Heart left ventricle (tissue), 16 donors: ENCODE measurements around the gene SLC10A7. TPM values are rescaled to one million over a fixed set of nuclear protein-coding genes. Genes with fewer than 3 reads are reported as not detected.

Source experiments
- ATAC-seq, 4 donors: fragments of 200-7000 bp; cut with Tn5 transposase; one replicate each; pipeline ENCODE4 v1.9.1; 2020 to 2022; ENCODE audit warnings: moderate library complexity in 4 of 4, mild to moderate bottlenecking in 3 of 4, moderate number of reproducible peaks in 1 of 4
- DNase-seq, 5 donors: peaks; one replicate each; pipeline ENCODE4 v3.0.0-alpha.2; 2020
- H3K27ac ChIP-seq, 12 donors: fragments of 200-600 bp; sonication (generic) in 4 of 12; one replicate each; pipeline versions ENCODE4 v1.5.0 to v1.8.0; 2016 to 2022; ENCODE audit warnings: mild to moderate bottlenecking in 2 of 12
- H3K27me3 ChIP-seq, 9 donors: fragments of 200-600 bp; sonication (generic) in 2 of 9; one replicate each; pipeline versions ENCODE4 v1.5.1 to v1.8.0; 2016 to 2022; ENCODE audit warnings: mild to moderate bottlenecking in 3 of 9
- H3K36me3 ChIP-seq, 9 donors: fragments of 200-600 bp; sonication (generic) in 2 of 9; one replicate each; pipeline versions ENCODE4 v1.5.0 to v1.8.0; 2018 to 2022; ENCODE audit warnings: mild to moderate bottlenecking in 2 of 9
- H3K4me1 ChIP-seq, 12 donors: fragments of 200-600 bp; sonication (generic) in 4 of 12; one replicate each; pipeline versions ENCODE4 v1.5.0 to v1.8.0; 2016 to 2022; ENCODE audit warnings: mild to moderate bottlenecking in 3 of 12
- H3K4me3 ChIP-seq, 12 donors: fragments of 200-600 bp; sonication (generic) in 4 of 12; one replicate each; pipeline versions ENCODE4 v1.5.0 to v1.8.0; 2017 to 2022; ENCODE audit warnings: mild to moderate bottlenecking in 9 of 12, moderate library complexity in 4 of 12
- H3K9me3 ChIP-seq, 12 donors: fragments of 200-600 bp; sonication (generic) in 4 of 12; one replicate each; pipeline versions ENCODE4 v1.5.0 to v1.8.0; 2016 to 2022; ENCODE audit warnings: mild to moderate bottlenecking in 1 of 12
- CTCF ChIP-seq, 12 donors: fragments of 200-600 bp; sonication (generic) in 4 of 12; IDR thresholded peaks; one replicate each; pipeline versions ENCODE4 v1.5.0 to v1.8.0; 2018 to 2022; ENCODE audit warnings: antibody characterized with exemption in 12 of 12, mild to moderate bottlenecking in 5 of 12
- POLR2A ChIP-seq, 2 donors: fragments of 450-650 bp; IDR thresholded peaks; one replicate each; pipeline ENCODE4 v1.6.1; 2017; ENCODE audit warnings: antibody characterized with exemption in 2 of 2, mild to moderate bottlenecking in 2 of 2, moderate library complexity in 2 of 2
- WGBS, 4 donors: extraction: QIAGEN DNeasy Blood & Tissue Kit in 2 of 4; methylation state at CpG; one replicate each; pipeline versions ENCODE4 v1.1.5 to v1.1.7; 2013 to 2018; 5-methylcytosine and 5-hydroxymethylcytosine counted together
- intact Hi-C, 10 donors: fragments of 100-400 bp; cut with DNase I; formaldehyde crosslinking; loops; one replicate each; pipeline versions ENCODE4 v1.11.1 to v1.14.2; 2022
- polyA plus RNA-seq, 2 donors: library from polyadenylated mRNA; stranded (reverse); fragments of 200-250 nt; gene quantifications; one replicate each; pipeline ENCODE4 v1.2.3, GENCODE V29; 2013
- total RNA-seq, 9 donors: library from RNA; depleted of rRNA in 2 of 9; stranded (reverse); fragments of >200 nt in 2 of 9; fragmentation: NEBNext Ultra II Directional in 3 of 9; extraction: Animal tissue kit (Norgen Biotek cat#: 25700) in 3 of 9; gene quantifications; one replicate each; pipeline versions ENCODE4 v1.1.0 to v1.2.4, GENCODE V29; 2016 to 2023
- donor health status: ischemic (EF 13 %, LVEDD 7.1; RV severe dilation, severe dysfunction).
- donor health status: healthy with polysubstance abuse.
- donor health status: DM: no; HTN: yes; CAD: no.
- donor health status: DM: no; HTN: no; CAD: no.
- donor health status: ischemic (EF 25% LVEDD 6.9; RV normal size, moderate dysfunction).
- donor health status: ischemic (EF 25% LVEDD 5.7; RV mildly dilated, moderate dysfunction).
- donor health status: healthy.
- donor health status: DM: yes; HTN: yes; CAD: no.
- donor health status: ischemic (EF 35%, LVEDD 5.7; RV mildly dilated, moderate dysfunction).
- donor health status: nonischemic (EF 11% LVEDD 7.7; RV severe dilation, severe dysfunction).
- donor health status: DM: yes; HTN: yes; CAD: no.
- donor health status: PGD.
- donor health status: ischemic (EF 29% LVEDD 5.4; RV normal size, mild dysfunction).
- donor health status: nonischemic (EF 23%, LVEDD 6.1; RV moderate dilation, normal function).

SLC10A7 gene
- total and polyA plus RNA-seq, 11 donors: 1.2 to 8.7 (median 3.1) TPM

- Histone ChIP-seq H3K36me3 (no peaks in the 10 kb centered on the region), H3K4me1 (peaks cover 0 to 3% (median 0%) of the 10 kb centered on the region in 12 donors), H3K4me3 (no peak overlapping the region), H3K9me3 (no peaks in the 10 kb centered on the region), H3K27me3 (no peaks in the 10 kb centered on the region), H3K27ac (no peak overlapping the region)
- DNase-seq: no peak
- intact Hi-C loops: no loop called here
- TF ChIP-seq POLR2A (IDR thresholded peaks at IDR 0.05) (no peak), CTCF (IDR thresholded peaks at IDR 0.05) (no peak)
- no peak for ATAC-seq
These were observed 59.5 kb downstream of the SLC10A7 start for GRCh38 chr4:146462251-146462650.

DNA sequence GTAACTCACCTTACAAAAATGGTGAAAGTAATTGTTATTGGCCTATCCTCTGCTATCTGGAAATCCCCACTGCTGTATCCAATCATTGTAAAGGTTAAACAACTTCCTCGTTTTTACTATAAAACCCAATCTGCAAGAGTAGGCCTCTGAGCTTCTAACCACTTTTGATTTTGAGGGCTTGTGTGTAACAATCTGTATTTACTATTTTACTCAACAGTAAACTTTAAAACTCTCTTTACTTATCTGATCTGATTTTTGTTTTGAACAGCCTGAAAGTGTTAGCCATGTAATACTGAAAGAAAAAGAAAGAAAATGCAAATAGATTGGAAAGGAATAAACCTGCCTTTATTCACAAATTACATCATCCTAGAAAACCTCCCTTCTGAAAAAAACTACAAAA is 63.1 kb downstream of the SLC10A7 start:
- H3K4me1 ChIP-seq: peaks cover 0 to 3% (median 0%) of the 10 kb centered on the region in 12 donors
- TF ChIP-seq CTCF (IDR thresholded peaks at IDR 0.05) (no peak), POLR2A (IDR thresholded peaks at IDR 0.05) (no peak)

GRCh38 chr4:146456681-146457080 is 65.1 kb downstream of the SLC10A7 start:
- ATAC-seq (no peak), DNase-seq (no peak)
- Histone ChIP-seq H3K36me3 (no peaks in the 10 kb centered on the region), H3K9me3 (peaks cover 0 to 3% (median 0%) of the 10 kb centered on the region in 12 donors), H3K27ac (no peak overlapping the region), H3K4me3 (no peak overlapping the region), H3K27me3 (no peaks in the 10 kb centered on the region), H3K4me1 (peaks cover 0 to 3% (median 0%) of the 10 kb centered on the region in 12 donors)
- 87 to 96% (median 94%) methylated on average over 2 of the region's 2 CpGs for WGBS, 4 donors
- TF ChIP-seq CTCF (IDR thresholded peaks at IDR 0.05) (no peak), POLR2A (IDR thresholded peaks at IDR 0.05) (no peak)
- intact Hi-C loops: no loop called here

More for the DNA sequence above, 63.1 kb downstream of the SLC10A7 start:
- 65 to 78% (median 75%) methylated on average over 1 of the region's 1 CpG for WGBS, 4 donors
- ATAC-seq (no peak), DNase-seq (no peak)
- no peak overlapping the region for H3K27ac ChIP-seq
- no peaks in the 10 kb centered on the region for H3K27me3 ChIP-seq
- no peaks in the 10 kb centered on the region for H3K36me3 ChIP-seq
- H3K9me3 ChIP-seq: no peaks in the 10 kb centered on the region
- no peak overlapping the region for H3K4me3 ChIP-seq
- intact Hi-C loops: no loop called here

DNA sequence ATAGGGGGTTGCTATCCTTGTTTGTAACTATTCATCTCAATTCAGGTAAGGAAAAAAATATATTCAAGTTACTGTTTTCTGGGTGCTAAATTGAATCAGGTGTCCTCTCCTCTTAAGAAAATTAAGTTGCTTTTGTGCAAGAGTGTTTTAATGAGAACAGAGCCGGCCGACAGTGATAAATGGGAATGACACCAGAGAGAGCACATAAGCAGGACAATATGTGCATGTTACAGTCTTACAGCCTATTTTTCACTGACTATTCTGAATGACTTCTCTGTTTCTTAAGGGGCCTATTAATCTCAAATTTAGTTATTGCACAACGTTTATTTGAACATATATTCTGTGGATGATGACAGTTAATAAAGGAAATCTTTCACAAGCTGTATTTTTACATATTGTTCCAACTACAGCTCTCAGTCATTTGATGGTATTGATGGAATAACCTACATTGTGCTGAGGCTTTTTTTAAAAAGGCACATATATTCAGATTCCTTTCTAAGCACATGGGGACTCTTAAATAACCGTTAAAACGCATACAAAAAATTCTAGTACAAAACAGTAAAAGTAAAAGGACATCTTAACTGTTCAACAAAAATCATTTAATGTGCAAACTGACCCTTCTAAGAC is 68.4 kb downstream of the SLC10A7 start:
- intact Hi-C loops: no loop called here
- ATAC-seq (no peak), DNase-seq (no peak)
- Histone ChIP-seq H3K27me3 (no peaks in the 10 kb centered on the region), H3K9me3 (peaks cover 0 to 11% (median 0%) of the 10 kb centered on the region in 12 donors), H3K27ac (no peak overlapping the region), H3K4me1 (peaks cover 0 to 15% (median 0%) of the 10 kb centered on the region in 12 donors), H3K36me3 (no peaks in the 10 kb centered on the region), H3K4me3 (no peak overlapping the region)
- 88 to 92% (median 90%) methylated on average over 5 of the region's 5 CpGs for WGBS, 4 donors
- no peak for TF ChIP-seq POLR2A (IDR thresholded peaks at IDR 0.05)
- no peak for TF ChIP-seq CTCF (IDR thresholded peaks at IDR 0.05)
